Neural crest cell (in vitro differentiated cells): ENCODE measurements around the gene EGR4. TPM values are rescaled to one million over a fixed set of nuclear protein-coding genes. Genes with fewer than 3 reads are reported as not detected.
"Not testable (repeated sequence)": the region's sequence is repeated elsewhere in the genome, so short reads cannot be mapped to it uniquely, and the experiment has no call there.

ENCODE experiments used
- DNase-seq: peaks from one replicate; pipeline ENCODE4 v3.0.0; 2021; ENCODE audit warnings: low read depth, mixed read lengths, low spot score
- H3K27ac Mint-ChIP-seq: one replicate; pipeline ENCODE4 v1.8.0; 2021; ENCODE audit warnings: mild to moderate bottlenecking, mixed read lengths; ENCODE audit not compliant: unreplicated experiment
- H3K27me3 Mint-ChIP-seq: 2 replicates; pipeline ENCODE4 v1.8.0; 2021; ENCODE audit warnings: low read depth, mild to moderate bottlenecking, mixed read lengths
- H3K36me3 Mint-ChIP-seq: 2 replicates; pipeline ENCODE4 v1.8.0; 2021; ENCODE audit warnings: low read depth, mild to moderate bottlenecking, mixed read lengths
- H3K4me1 Mint-ChIP-seq: 2 replicates; pipeline ENCODE4 v1.8.0; 2021; ENCODE audit warnings: mixed read lengths
- H3K4me3 Mint-ChIP-seq: one replicate; pipeline ENCODE4 v1.8.0; 2021; ENCODE audit warnings: mild to moderate bottlenecking, mixed read lengths
- H3K9me3 Mint-ChIP-seq: 2 replicates; pipeline ENCODE4 v1.8.0; 2021; ENCODE audit warnings: mixed read lengths
- CTCF ChIP-seq: fragments of 200-600 bp; sonication (generic); conservative IDR thresholded peaks from 2 replicates; pipeline ENCODE4 v1.5.0; 2021; ENCODE audit warnings: antibody characterized with exemption, mild to moderate bottlenecking
- total RNA-seq: library from RNA; stranded (reverse); gene quantifications from 2 replicates; pipeline ENCODE4 v1.2.1, GENCODE V29; 2021

EGR4 gene
- total RNA-seq, 1 donor from 2014 or later: not detected

- TF ChIP-seq CTCF: no peak
- no peak for DNase-seq
- Mint-ChIP-seq H3K4me1 (peaks cover 7% of the 10 kb centered on the region), H3K9me3 (no peaks in the 10 kb centered on the region), H3K27ac (no peak overlapping the region), H3K27me3 (peaks cover 46% of the 10 kb centered on the region), H3K36me3 (peaks cover 9% of the 10 kb centered on the region), H3K4me3 (no peak overlapping the region)
Observed at GRCh38 chr2:73266061-73266901, 27.1 kb downstream of the EGR4 start.

- Mint-ChIP-seq H3K27me3 (peaks cover 38% of the 10 kb centered on the region), H3K9me3 (no peaks in the 10 kb centered on the region), H3K36me3 (peaks cover 9% of the 10 kb centered on the region), H3K4me3 (no peak overlapping the region), H3K27ac (no peak overlapping the region), H3K4me1 (peaks cover 7% of the 10 kb centered on the region)
- no peak for TF ChIP-seq CTCF
- DNase-seq: no peak
Observed at GRCh38 chr2:73265298-73266060, 27.9 kb downstream of the EGR4 start.

DNA sequence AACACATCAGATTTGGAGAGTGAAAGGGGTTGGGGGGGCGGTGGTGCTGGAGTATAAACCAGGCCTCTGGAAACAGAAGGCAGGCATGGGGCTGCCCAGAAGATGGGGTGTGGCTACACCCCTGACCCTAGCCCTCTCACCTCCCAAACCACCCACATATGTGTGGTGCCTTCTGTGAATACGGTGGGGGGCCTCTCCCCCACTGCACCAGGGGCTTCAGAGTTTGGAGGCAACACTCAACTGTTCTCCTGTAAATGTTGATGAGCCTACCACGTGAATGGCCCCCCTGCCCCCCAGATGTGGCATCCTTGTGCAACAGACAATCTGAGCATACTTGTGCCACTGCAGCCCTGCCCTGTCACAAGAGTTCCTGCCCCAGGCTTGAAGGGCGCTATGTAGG is 28.6 kb downstream of the EGR4 start:
- H3K4me1 Mint-ChIP-seq: peaks cover 7% of the 10 kb centered on the region
- DNase-seq: no peak
- H3K36me3 Mint-ChIP-seq: peaks cover 9% of the 10 kb centered on the region
- peaks cover 31% of the 10 kb centered on the region for H3K27me3 Mint-ChIP-seq
- no peak for TF ChIP-seq CTCF
- H3K27ac Mint-ChIP-seq: no peak overlapping the region
- H3K9me3 Mint-ChIP-seq: no peaks in the 10 kb centered on the region
- H3K4me3 Mint-ChIP-seq: no peak overlapping the region

DNA sequence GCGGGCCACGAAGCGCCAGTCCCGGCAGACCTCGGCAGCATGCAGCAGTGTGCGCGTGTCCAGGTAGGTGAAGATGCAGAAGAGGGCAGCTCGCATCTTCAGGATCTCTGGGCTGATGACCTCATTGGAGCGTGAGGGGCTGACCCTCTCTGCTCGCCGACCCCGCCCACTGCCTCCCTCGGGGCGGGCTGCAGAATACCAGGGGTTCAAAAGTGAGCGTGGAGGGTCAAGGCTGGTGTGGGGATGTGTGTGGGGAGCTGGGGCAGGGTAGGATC is 29.1 kb downstream of the EGR4 start:
- no peak for TF ChIP-seq CTCF
- Mint-ChIP-seq H3K4me1 (peaks cover 7% of the 10 kb centered on the region), H3K27ac (no peak overlapping the region), H3K27me3 (peaks cover 29% of the 10 kb centered on the region), H3K4me3 (no peak overlapping the region), H3K36me3 (peaks cover 9% of the 10 kb centered on the region), H3K9me3 (no peaks in the 10 kb centered on the region)
- DNase-seq: no peak

DNA sequence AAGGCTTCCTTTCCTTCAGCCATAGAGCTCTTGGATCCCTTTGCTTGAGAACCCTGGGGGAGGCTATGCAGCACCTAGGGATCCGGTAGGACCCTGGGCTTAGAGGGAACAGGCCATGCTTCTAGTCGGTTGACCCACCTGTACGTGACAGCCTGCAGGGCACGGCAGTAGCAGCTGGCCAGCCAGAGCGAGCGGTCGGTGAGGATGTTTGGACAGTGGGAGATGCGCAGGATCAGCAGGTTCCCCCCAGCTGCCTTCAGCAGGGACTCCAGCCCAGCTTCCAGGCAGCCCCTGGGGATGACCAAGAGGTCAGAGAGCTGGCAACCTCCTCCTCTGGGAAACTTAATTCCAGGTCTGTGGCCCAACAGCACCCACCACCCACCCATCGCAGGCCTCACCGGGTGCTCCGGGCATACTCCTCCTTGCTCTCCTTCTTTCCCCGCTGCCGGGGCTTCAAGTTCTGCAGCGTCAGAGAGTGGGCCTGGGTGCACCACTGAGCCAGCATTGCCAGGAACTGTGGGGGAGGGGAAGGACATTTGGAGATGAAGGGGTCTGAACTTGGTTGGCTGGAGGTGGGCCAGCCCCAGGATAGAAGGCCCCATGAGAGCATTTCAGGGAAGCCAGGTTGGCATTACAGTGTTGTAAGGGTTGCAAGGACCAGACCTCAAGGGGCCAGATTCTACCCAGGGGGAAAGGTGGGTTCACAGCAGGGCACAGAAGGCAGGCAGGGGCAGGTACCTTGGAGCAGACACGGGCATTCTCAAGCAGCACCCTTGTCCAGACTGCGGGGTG is 29.6 kb downstream of the EGR4 start:
- no peak for DNase-seq
- H3K4me1 Mint-ChIP-seq: peaks cover 7% of the 10 kb centered on the region
- no peak overlapping the region for H3K27ac Mint-ChIP-seq
- peaks cover 9% of the 10 kb centered on the region for H3K36me3 Mint-ChIP-seq
- no peak for TF ChIP-seq CTCF
- no peaks in the 10 kb centered on the region for H3K9me3 Mint-ChIP-seq
- H3K27me3 Mint-ChIP-seq: peaks cover 25% of the 10 kb centered on the region
- H3K4me3 Mint-ChIP-seq: no peak overlapping the region

DNA sequence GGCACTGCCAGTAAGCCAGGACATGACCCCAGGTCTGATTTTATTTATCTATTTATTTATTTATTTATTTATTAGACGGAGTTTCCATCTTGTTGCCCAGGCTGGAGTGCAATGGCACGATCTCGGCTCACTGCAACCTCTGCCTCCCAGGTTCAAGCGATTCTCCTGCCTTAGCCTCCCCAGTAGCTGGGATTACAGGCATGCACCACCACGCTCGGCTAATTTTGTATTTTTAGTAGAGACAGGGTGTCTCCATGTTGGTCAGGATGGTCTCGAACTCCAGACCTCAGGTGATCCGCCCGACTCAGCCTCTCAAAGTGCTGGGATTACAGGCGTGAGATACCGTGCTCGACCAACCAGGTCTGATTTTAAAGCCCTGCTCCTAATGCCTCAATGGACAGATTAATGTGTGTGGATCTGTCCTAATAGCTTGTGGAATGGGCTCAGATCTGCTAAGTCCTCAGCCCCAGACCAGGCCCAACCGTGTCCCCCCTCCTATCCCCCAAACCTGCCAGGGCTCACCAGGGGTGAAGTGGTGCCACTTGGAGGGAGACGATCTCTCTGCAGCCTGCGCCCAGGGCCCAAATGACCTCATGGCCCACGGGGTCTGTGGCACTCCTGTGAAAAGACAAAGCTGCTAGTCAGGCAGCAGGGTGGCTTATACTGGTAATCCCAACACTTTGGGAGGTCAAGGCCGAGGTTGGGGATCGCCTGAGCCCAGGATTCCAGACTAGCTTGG is 30.5 kb downstream of the EGR4 start:
- H3K9me3 Mint-ChIP-seq, H3K36me3 Mint-ChIP-seq, DNase-seq, H3K4me1 Mint-ChIP-seq, H3K4me3 Mint-ChIP-seq, H3K27ac Mint-ChIP-seq: not testable (repeated sequence)
- H3K27me3 Mint-ChIP-seq: peaks cover 16% of the 10 kb centered on the region
